Ascending aorta (tissue), 2 donors: ENCODE results near the gene RAB11FIP2. TPM values are rescaled to one million over a fixed set of nuclear protein-coding genes. Genes with fewer than 3 reads are reported as not detected.

ENCODE experiments used
- DNase-seq, 2 donors: peaks; one replicate each; pipeline ENCODE4 v3.0.0-alpha.2; 2019; ENCODE audit warnings: low spot score in 2 of 2
- H3K27ac ChIP-seq, 2 donors: fragments of 200-600 bp; sonication (generic); one replicate each; pipeline ENCODE4 v1.5.1; 2016 to 2017; ENCODE audit warnings: mild to moderate bottlenecking in 1 of 2
- H3K27me3 ChIP-seq: fragments of 200-600 bp; sonication (generic); one replicate; pipeline ENCODE4 v1.5.1; 2017
- H3K36me3 ChIP-seq, 2 donors: fragments of 200-600 bp; sonication (generic); one replicate each; pipeline ENCODE4 v1.5.1; 2016
- H3K4me1 ChIP-seq, 2 donors: fragments of 200-600 bp; sonication (generic); one replicate each; pipeline ENCODE4 v1.5.1; 2016 to 2017; ENCODE audit warnings: mild to moderate bottlenecking in 1 of 2
- H3K4me3 ChIP-seq, 2 donors: fragments of 200-600 bp; sonication (generic); one replicate each; pipeline ENCODE4 v1.5.1; 2016 to 2017; ENCODE audit warnings: mild to moderate bottlenecking in 1 of 2
- H3K9me3 ChIP-seq, 2 donors: fragments of 200-600 bp; sonication (generic); one replicate each; pipeline ENCODE4 v1.5.1; 2016
- intact Hi-C: fragments of 100-400 bp; cut with DNase I; formaldehyde crosslinking; loops from one replicate; pipeline ENCODE4 v1.15.1; 2023
- total RNA-seq: library from RNA; depleted of rRNA; stranded (reverse); fragments of >200 nt; gene quantifications from one replicate; pipeline ENCODE4 v1.1.0, GENCODE V29; 2016
- TF ChIP-seq, protein P1 (sequence below), 3 experiments: fragments of 200-600 bp in 2 of 3; fragments of 450-650 bp in 1 of 3; sonication (generic) in 2 of 3; IDR thresholded peaks; one replicate each; pipeline ENCODE4 v1.5.1; 2016 to 2019; ENCODE audit warnings: antibody characterized with exemption in 3 of 3, mild to moderate bottlenecking in 1 of 3, moderate library complexity in 1 of 3

The RAB11FIP2 gene
- total RNA-seq, 1 donor from 2014 or later = 2.8 TPM

DNA sequence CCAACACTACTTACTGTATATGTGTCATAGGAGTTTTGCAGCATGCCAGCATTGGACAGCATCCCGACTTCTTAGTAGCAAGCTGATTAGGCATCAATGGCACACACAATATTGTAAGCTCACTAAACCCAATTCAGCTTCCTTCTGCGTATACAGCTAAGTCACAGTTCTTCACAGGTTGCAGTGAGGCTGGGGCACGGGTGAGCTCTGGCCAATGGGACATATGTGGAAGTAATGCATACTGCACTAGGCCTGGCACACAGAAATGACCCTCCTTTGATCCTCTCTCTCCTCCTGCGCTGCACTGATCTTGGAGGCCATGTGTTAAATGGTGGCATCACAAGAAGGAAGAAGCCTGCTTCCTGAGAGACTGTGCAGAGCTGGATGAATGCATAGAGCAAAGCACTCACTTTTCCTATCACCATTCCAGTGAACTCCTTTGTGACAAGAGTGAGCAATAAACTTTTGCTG lies 11.9 kb downstream of the RAB11FIP2 start:
- no peaks in the 10 kb centered on the region for H3K27me3 ChIP-seq
- TF ChIP-seq, protein P1, sequence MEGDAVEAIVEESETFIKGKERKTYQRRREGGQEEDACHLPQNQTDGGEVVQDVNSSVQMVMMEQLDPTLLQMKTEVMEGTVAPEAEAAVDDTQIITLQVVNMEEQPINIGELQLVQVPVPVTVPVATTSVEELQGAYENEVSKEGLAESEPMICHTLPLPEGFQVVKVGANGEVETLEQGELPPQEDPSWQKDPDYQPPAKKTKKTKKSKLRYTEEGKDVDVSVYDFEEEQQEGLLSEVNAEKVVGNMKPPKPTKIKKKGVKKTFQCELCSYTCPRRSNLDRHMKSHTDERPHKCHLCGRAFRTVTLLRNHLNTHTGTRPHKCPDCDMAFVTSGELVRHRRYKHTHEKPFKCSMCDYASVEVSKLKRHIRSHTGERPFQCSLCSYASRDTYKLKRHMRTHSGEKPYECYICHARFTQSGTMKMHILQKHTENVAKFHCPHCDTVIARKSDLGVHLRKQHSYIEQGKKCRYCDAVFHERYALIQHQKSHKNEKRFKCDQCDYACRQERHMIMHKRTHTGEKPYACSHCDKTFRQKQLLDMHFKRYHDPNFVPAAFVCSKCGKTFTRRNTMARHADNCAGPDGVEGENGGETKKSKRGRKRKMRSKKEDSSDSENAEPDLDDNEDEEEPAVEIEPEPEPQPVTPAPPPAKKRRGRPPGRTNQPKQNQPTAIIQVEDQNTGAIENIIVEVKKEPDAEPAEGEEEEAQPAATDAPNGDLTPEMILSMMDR (IDR thresholded peaks at IDR 0.05) = no peak
- H3K4me1 ChIP-seq = peaks cover 0 to 2% of the 10 kb centered on the region in 2 donors

DNA sequence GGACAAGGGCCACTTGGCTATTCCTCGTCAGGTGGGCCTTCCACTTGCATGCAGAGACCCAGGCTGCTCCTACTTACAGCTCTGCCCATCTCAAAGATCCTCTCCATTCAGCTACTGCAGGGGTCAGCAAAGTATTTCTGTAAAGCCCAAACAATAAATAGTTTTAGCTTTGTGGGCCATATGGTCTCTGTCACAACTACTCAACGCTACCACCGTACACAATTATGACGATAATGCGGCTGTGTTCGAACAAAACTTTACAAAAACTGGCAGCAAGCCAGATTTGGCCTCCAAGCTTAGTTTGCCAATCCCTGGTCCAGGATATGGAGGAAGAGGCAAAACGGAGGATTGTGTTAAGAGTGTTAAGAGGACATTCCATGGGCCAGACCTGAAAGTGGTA lies 12.8 kb downstream of the RAB11FIP2 start:
- Histone ChIP-seq H3K4me1 (peaks cover 0 to 2% of the 10 kb centered on the region in 2 donors), H3K36me3 (peaks cover 0 to 6% of the 10 kb centered on the region in 2 donors), H3K4me3 (no peak overlapping the region), H3K27me3 (no peaks in the 10 kb centered on the region), H3K9me3 (no peaks in the 10 kb centered on the region), H3K27ac (no peak overlapping the region)
- no peak for DNase-seq
- intact Hi-C loops = no loop called here
- TF ChIP-seq, protein P1 (IDR thresholded peaks at IDR 0.05) = no peak

More for the DNA sequence above, 11.9 kb downstream of the RAB11FIP2 start:
- Histone ChIP-seq H3K36me3 (peaks cover 0 to 6% of the 10 kb centered on the region in 2 donors), H3K9me3 (no peaks in the 10 kb centered on the region), H3K4me3 (no peak overlapping the region), H3K27ac (no peak overlapping the region)
- no peak for DNase-seq
- intact Hi-C loops = no loop called here

DNA sequence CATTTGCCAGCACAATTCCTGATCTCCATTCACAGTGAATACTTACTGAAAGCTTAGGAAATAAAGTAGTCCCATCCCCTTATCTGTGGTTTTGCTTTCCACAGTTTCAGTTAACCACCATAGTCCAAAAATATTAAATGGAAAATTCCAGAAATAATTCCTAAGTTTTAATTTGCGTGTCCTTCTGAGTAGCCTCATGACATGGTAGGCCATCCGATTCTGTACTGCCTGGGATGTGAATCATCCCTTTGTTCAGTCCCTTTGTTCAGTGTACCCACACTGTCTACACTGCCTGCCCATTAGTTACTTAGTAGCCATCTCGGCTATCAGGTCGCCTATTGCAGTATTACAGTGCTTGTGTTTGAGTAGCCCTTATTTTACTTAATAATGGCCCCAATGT lies 14.2 kb downstream of the RAB11FIP2 start:
- TF ChIP-seq, protein P1 (IDR thresholded peaks at IDR 0.05) = no peak
- intact Hi-C loops = no loop called here
- Histone ChIP-seq H3K4me3 (no peak overlapping the region), H3K27ac (no peak overlapping the region), H3K27me3 (no peaks in the 10 kb centered on the region), H3K36me3 (peaks cover 0 to 6% of the 10 kb centered on the region in 2 donors), H3K9me3 (no peaks in the 10 kb centered on the region), H3K4me1 (peaks cover 0 to 2% of the 10 kb centered on the region in 2 donors)
- no peak for DNase-seq

DNA sequence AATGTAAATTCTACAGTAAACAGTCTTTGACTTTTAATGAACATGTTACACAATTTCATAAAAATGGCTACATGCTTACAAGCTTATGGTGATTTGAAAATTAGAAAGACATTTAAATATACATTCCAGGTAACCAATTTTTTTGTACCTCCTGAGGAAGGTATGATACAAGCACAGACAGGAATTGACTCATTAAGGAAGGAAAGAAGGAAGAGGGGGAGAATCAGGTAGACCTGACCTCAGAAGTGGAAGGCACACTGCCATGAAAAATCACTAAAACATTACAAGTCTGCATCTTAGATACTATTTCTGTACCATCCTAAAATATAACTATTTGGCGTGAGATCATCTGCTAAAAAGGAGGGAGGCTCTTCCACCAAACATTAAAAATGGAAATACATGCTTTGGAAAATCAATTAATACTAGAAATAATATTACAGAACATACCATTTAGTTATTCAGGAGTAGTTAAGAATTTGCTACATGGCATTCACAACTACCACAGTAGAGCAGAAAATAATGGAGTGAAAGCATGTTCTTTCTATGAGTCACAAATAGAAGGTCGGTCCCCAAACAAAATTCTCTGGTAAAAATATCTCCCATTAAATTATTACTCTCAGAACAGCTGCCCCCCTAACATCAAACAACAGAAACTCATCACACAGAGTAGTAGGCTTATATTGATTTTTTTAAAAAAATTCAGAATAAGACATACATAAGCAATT lies 15.2 kb downstream of the RAB11FIP2 start:
- Histone ChIP-seq H3K4me3 (no peak overlapping the region), H3K4me1 (peaks cover 0 to 2% of the 10 kb centered on the region in 2 donors), H3K36me3 (peaks cover 0 to 6% of the 10 kb centered on the region in 2 donors), H3K27me3 (no peaks in the 10 kb centered on the region), H3K27ac (no peak overlapping the region), H3K9me3 (no peaks in the 10 kb centered on the region)
- intact Hi-C loops = no loop called here
- TF ChIP-seq, protein P1 (IDR thresholded peaks at IDR 0.05) = no peak
- no peak for DNase-seq

DNA sequence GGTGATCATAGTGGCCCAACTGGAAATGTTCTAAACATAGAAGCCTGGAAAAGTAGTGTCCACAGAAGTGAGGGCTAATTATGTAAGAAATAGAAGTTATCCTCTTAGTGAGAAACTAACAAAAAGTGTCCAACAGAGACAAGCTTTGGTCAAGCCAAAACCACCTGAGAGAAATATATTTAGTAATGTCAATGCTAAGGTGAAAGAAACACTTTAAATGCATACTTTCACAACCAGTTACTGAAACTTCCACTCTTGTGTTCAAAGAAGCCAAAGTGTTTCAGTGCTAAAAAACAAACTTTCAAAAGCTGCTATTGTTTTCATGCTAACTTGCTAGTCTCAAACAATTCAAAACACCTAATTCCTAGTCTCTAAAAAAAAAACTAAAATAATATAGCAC lies 18.1 kb downstream of the RAB11FIP2 start:
- peaks cover 0 to 2% of the 10 kb centered on the region in 2 donors for H3K4me1 ChIP-seq
- intact Hi-C loops = loop anchor here (10.0 kb wide), 1 partner anchor 76 kb away; no protein-coding TSS in a partner anchor
- peaks cover 0 to 4% of the 10 kb centered on the region in 2 donors for H3K36me3 ChIP-seq
- DNase-seq = no peak
- H3K27ac ChIP-seq = no peak overlapping the region
- no peak overlapping the region for H3K4me3 ChIP-seq
- TF ChIP-seq, protein P1 (IDR thresholded peaks at IDR 0.05) = no peak
- no peaks in the 10 kb centered on the region for H3K9me3 ChIP-seq
- no peaks in the 10 kb centered on the region for H3K27me3 ChIP-seq
